GM12864 (cell line): ENCODE results near the gene FEZF2.

ENCODE experiments used
- DNase-seq: peaks from one replicate; pipeline ENCODE4 v3.0.0-alpha.2; 2011; ENCODE audit warnings: low read depth
- H3K4me3 ChIP-seq: 2 replicates; pipeline ENCODE4 v1.5.1; 2011; ENCODE audit warnings: mild to moderate bottlenecking, low read depth, low read length, control low read depth
- TF ChIP-seq, protein P1 (sequence below): IDR thresholded peaks from 2 replicates; pipeline ENCODE4 v1.5.1; 2011; ENCODE audit warnings: low read depth, mild to moderate bottlenecking, moderate library complexity, low read length, control low read depth, inconsistent platforms; ENCODE audit errors: missing control alignments

The FEZF2 gene

DNA sequence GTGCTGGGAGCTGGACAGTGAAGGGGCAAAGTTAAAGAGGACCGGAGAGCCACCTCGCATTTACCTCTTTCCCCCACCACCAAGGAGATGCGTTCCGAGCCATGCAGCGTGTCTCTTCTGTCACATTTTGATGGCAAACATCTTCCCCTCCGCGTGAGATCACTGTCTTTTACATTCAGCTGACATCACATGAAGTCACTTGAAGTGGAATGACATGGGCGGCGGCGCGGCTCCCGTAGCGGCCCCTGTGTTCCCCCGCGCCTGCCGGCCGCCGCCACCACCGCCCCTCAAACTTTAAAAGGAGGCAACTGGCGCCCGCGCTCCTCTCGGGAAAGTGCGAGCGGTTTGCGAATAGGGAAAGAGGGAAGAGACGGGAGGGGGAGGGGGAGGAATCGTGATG, at the start of gene FEZF2:
Gene FEZF2, minus strand, starts transcription at position 336 of the 400 bp plus-strand sequence. CDS start 682 bp downstream, outside the sequence.
- no peak within 1 kb of the TSS for H3K4me3 ChIP-seq
- DNase-seq = no peak
- TF ChIP-seq, protein P1, sequence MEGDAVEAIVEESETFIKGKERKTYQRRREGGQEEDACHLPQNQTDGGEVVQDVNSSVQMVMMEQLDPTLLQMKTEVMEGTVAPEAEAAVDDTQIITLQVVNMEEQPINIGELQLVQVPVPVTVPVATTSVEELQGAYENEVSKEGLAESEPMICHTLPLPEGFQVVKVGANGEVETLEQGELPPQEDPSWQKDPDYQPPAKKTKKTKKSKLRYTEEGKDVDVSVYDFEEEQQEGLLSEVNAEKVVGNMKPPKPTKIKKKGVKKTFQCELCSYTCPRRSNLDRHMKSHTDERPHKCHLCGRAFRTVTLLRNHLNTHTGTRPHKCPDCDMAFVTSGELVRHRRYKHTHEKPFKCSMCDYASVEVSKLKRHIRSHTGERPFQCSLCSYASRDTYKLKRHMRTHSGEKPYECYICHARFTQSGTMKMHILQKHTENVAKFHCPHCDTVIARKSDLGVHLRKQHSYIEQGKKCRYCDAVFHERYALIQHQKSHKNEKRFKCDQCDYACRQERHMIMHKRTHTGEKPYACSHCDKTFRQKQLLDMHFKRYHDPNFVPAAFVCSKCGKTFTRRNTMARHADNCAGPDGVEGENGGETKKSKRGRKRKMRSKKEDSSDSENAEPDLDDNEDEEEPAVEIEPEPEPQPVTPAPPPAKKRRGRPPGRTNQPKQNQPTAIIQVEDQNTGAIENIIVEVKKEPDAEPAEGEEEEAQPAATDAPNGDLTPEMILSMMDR = no peak

GRCh38 chr3:62421207-62421606, 47.9 kb upstream of the FEZF2 start:
- DNase-seq = no peak

DNA sequence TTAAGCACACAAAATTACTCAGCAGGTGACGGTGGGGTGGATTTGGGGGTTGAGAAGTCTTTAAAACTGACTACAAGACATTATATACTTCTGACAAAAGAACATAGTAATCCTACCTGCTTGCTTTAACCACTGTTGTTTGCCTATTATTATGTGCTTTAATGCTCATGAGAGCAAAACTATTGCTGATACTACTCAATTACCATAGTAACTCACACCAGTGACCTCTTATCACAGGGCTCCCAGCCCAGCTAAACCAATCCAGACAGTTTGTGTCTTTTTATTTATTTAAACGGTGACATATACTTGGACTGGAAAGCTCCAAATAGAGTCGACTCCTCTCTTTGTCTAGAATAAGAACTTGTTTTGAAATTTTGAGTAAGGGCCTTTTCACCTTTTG, 42.8 kb upstream of the FEZF2 start:
- TF ChIP-seq, protein P1 = no peak
- no peak for DNase-seq
- no peak overlapping the region for H3K4me3 ChIP-seq

More at GRCh38 chr3:62421207-62421606, 47.9 kb upstream of the FEZF2 start:
- TF ChIP-seq, protein P1 = no peak
- no peak overlapping the region for H3K4me3 ChIP-seq

GRCh38 chr3:62415312-62415801, 42.0 kb upstream of the FEZF2 start:
- no peak for DNase-seq
- H3K4me3 ChIP-seq = no peak overlapping the region
- TF ChIP-seq, protein P1 = no peak

GRCh38 chr3:62414786-62415185, 41.4 kb upstream of the FEZF2 start:
- DNase-seq = no peak
- H3K4me3 ChIP-seq = no peak overlapping the region
- TF ChIP-seq, protein P1 = no peak

DNA sequence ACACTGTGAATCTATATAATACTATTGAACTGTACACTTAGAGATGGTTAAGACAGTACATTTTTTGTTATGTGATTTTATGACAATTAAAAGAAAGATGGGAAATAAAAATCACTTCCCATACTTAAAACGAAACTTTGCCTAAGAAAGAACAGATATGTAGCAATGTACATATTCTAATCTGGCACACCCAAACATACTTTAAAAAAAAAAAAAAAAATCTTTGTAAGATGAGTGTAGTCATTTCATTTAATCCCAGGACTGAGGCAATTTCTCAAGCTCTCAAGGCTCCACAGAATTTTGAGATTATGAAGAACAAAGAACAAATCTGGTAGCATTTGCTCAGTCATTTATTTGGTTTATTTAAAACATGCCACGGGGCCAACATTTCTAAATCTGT, 40.3 kb upstream of the FEZF2 start:
- no peak for DNase-seq
- TF ChIP-seq, protein P1 = no peak
- no peak overlapping the region for H3K4me3 ChIP-seq

- no peak for DNase-seq
- TF ChIP-seq, protein P1 = no peak
- H3K4me3 ChIP-seq = no peak overlapping the region
Measured at GRCh38 chr3:62406945-62407344, 33.6 kb upstream of the FEZF2 start.
